Measurements from ENCODE around the gene FBXW5.

Gene FBXW5

DNA sequence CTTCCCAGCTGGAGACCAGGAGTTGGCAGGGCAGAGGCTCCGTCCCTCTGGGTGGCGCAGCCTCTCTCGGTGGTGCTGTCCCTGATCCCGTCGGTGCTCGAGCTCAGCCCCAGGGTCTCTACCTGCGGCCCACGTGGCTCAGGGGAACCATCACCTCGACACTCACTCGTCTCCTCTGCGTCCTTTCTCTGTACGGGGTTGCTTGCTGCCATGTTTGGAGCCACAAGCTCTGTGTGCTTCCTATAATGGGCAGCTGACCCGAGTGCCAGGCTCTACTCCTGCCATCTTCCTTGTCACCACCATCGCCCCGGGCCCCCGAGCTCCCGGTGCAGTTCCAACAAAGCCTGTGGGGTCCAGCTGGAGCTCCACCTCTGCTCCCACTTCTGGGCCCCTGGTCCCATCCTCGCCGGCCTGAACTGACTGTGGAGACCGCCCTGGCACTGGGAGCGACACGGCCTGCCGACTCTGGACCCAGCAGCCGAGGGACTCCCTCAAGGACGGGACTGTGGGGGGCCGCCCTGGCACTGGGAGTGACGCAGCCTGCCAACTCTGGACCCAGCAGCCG, 5.0 kb downstream of the FBXW5 start:
- H3K27ac ChIP-seq: peak overlapping the region; percentile 89
- no peak for DNase-seq (ENCODE audit: low spot score)
- TF ChIP-seq, protein P1, sequence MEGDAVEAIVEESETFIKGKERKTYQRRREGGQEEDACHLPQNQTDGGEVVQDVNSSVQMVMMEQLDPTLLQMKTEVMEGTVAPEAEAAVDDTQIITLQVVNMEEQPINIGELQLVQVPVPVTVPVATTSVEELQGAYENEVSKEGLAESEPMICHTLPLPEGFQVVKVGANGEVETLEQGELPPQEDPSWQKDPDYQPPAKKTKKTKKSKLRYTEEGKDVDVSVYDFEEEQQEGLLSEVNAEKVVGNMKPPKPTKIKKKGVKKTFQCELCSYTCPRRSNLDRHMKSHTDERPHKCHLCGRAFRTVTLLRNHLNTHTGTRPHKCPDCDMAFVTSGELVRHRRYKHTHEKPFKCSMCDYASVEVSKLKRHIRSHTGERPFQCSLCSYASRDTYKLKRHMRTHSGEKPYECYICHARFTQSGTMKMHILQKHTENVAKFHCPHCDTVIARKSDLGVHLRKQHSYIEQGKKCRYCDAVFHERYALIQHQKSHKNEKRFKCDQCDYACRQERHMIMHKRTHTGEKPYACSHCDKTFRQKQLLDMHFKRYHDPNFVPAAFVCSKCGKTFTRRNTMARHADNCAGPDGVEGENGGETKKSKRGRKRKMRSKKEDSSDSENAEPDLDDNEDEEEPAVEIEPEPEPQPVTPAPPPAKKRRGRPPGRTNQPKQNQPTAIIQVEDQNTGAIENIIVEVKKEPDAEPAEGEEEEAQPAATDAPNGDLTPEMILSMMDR (conservative IDR thresholded peaks at IDR 0.05; ENCODE audit: low read depth): no peak
- ChIA-PET POLR2A (ENCODE audit: low non-redundant PET) (no interaction called here), CTCF (interaction anchor here (0.7 to 1.2 kb wide), 3 partner anchors 8 to 251 kb away, joined by 3 to 4 read pairs (median 3); partner anchors contain the start of gene AJM1)

- ChIA-PET POLR2A (ENCODE audit: low non-redundant PET) (interaction anchor here (0.5 kb wide), 1 partner anchor 51 kb away, joined by 3 read pairs; the partner anchor contains the start of gene TRAF2), CTCF (interaction anchor here (1.1 to 1.3 kb wide), 4 partner anchors 11 to 149 kb away, joined by 3 to 4 read pairs (median 3); no protein-coding TSS in a partner anchor)
- TF ChIP-seq, protein P1 (conservative IDR thresholded peaks at IDR 0.05; ENCODE audit: low read depth): no peak
- peak overlapping the region; percentile 89 for H3K27ac ChIP-seq
- DNase-seq (ENCODE audit: low spot score): no peak
Measured at GRCh38 chr9:136937186-136938001, 7.1 kb downstream of the FBXW5 start.

GRCh38 chr9:136936645-136937170, 7.8 kb downstream of the FBXW5 start:
- POLR2A ChIA-PET (ENCODE audit: low non-redundant PET): no interaction called here
- no peak for DNase-seq (ENCODE audit: low spot score)
- TF ChIP-seq, protein P1 (conservative IDR thresholded peaks at IDR 0.05; ENCODE audit: low read depth): no peak
- CTCF ChIA-PET: interaction anchor here (1.2 to 1.3 kb wide), 3 partner anchors 93 to 148 kb away, joined by 3 read pairs; no protein-coding TSS in a partner anchor
- peak overlapping the region; percentile 89 for H3K27ac ChIP-seq

DNA sequence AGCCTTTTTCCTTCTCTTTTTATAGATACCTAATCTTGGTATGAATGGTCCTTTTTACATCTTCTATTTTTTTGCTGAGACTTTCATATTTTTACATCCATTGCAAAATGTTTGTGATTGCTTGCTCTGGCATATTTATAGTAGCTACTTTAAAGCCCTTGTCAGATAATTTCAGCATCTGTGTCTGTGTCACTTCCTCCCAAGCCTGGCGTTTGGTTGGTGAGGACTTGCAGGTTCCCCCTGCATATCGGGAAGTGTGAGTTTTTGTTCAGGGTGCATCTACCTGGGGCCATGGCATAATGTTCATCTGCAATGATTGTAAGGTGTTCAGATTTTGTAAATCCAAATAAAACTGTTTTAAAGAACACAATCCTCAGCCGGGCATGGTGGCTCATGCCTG, 8.9 kb downstream of the FBXW5 start:
- H3K27ac ChIP-seq: 0 out of 2 replicates have a peak overlapping the region, but pooled peaks have one; percentile 6
- TF ChIP-seq, protein P1 (conservative IDR thresholded peaks at IDR 0.05; ENCODE audit: low read depth): no peak
- POLR2A ChIA-PET (ENCODE audit: low non-redundant PET): no interaction called here
- no peak for DNase-seq (ENCODE audit: low spot score)
- CTCF ChIA-PET: no interaction called here

DNA sequence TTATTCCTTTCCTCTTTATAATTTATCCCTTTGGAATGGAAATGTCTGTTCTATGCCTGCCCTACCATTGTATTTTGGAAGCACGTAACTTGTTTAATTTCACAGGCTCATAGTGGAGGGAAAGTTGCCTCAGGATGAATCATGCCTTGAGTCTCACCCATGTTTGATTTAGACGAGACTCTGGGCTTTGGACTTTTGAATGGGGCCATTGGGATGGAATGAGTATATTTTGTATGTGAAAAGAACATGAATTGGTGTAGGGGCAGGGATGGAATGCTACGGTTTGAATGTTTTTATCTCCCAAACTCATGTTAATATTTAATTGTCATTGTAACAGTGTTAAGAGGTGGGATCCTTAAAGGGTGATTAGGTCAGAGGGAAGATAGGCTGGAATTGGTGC, 10.3 kb downstream of the FBXW5 start:
- ChIA-PET POLR2A (ENCODE audit: low non-redundant PET) (no interaction called here), CTCF (no interaction called here)
- DNase-seq (ENCODE audit: low spot score): no peak
- TF ChIP-seq, protein P1 (conservative IDR thresholded peaks at IDR 0.05; ENCODE audit: low read depth): no peak
- no peak overlapping the region for H3K27ac ChIP-seq

- no peak overlapping the region for H3K27ac ChIP-seq
- no peak for DNase-seq (ENCODE audit: low spot score)
- POLR2A ChIA-PET (ENCODE audit: low non-redundant PET): no interaction called here
- CTCF ChIA-PET: no interaction called here
- TF ChIP-seq, protein P1 (conservative IDR thresholded peaks at IDR 0.05; ENCODE audit: low read depth): no peak
Measured at GRCh38 chr9:136931611-136932130, 12.9 kb downstream of the FBXW5 start.
